Breast epithelium (tissue), 3 donors: Measurements from ENCODE around the gene FOXS1.

Experiments
- POLR2A ChIP-seq: fragments of 450-650 bp; IDR thresholded peaks from one replicate; pipeline ENCODE4 v1.6.1; 2016; ENCODE audit warnings: antibody characterized with exemption, mild to moderate bottlenecking, moderate library complexity
- TF ChIP-seq, protein P1 (sequence below), 3 donors: fragments of 450-650 bp; IDR thresholded peaks; one replicate each; pipeline ENCODE4 v1.5.1; 2016 to 2017; ENCODE audit warnings: antibody characterized with exemption in 3 of 3, mild to moderate bottlenecking in 3 of 3, moderate library complexity in 3 of 3

DNA sequence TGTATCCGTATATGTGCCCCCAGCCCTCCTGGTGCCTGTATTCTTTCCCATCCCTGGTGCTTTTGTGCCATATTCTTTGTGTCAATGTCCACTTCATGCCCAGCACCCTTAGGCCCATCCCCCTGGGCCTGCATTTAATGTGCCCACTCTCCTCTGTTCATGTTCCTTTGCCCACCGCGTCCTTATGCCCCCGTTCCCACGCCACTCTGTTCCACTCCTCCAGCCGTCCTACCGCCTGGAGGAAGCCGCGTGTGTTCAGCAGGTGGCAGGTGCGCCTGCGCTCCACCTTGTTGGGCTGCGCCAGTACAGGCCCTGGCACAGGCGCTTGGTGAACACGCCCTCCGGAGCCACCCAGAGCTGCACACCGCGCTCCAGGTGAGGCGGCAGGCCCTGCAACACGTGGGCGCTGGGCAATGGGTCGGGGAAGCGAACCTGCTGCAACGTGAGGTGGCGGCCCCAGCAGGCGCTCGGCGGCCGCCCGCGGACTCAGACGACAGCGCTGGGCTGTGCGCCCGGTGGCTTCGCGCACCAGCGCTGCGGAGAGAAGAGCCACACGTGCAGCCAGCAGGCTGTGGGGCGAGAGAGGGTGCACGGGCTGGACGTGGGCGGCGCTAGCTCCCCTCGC lies 4.0 kb upstream of the FOXS1 start:
- TF ChIP-seq, protein P1, sequence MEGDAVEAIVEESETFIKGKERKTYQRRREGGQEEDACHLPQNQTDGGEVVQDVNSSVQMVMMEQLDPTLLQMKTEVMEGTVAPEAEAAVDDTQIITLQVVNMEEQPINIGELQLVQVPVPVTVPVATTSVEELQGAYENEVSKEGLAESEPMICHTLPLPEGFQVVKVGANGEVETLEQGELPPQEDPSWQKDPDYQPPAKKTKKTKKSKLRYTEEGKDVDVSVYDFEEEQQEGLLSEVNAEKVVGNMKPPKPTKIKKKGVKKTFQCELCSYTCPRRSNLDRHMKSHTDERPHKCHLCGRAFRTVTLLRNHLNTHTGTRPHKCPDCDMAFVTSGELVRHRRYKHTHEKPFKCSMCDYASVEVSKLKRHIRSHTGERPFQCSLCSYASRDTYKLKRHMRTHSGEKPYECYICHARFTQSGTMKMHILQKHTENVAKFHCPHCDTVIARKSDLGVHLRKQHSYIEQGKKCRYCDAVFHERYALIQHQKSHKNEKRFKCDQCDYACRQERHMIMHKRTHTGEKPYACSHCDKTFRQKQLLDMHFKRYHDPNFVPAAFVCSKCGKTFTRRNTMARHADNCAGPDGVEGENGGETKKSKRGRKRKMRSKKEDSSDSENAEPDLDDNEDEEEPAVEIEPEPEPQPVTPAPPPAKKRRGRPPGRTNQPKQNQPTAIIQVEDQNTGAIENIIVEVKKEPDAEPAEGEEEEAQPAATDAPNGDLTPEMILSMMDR (IDR thresholded peaks at IDR 0.05), result no peak
- TF ChIP-seq POLR2A, result no peak
